ENCODE measurements around the gene ATP4A. TPM values are rescaled to one million over a fixed set of nuclear protein-coding genes. Genes with fewer than 3 reads are reported as not detected.

Gene ATP4A
- total RNA-seq (not detected), polyA plus RNA-seq (under 1 TPM in 1 of 2 donors, not detected in 1; 0.02 TPM)
- long read RNA-seq, donor 1: 0 reads
- long read RNA-seq, donor 2: 0 reads
- long read RNA-seq, donor 3: 0 reads

DNA sequence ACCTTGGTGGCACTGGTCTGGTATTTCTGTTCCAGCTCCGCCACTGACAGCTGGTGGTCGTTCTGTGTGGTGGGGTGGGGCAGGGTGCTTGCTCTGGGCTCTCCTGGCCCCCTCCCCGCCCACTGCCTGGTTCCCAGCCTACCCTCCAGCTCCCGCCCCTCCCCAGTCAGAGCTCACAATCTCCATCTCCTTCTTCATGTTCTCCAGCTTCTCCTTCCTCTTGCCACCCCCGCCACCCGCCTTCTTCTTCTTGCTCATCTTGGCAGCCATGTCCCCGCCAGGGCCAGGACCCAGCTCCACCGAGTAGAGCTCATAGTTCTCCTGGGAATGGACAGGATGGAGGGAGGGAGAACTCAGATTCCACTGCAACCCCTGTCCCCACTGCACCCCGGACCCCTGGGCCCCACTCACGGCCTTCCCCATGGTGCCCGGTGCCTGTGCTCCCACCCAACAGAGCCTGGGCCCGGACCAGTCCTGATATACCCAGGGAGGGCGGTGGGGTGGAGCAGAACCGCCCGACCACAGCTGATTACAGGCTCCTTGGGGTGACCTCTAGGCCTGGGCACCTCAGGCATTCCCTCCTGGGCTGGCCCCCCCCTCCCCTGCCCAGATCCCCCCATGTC, at the start of gene ATP4A:
TSS of gene ATP4A (minus strand) at position 452 of the 623 bp plus-strand sequence. CDS start at position 423, 29 bp downstream.
- no peaks in the 10 kb centered on the region for H3K9me3 ChIP-seq
- no peak within 1 kb of the TSS for H3K27ac ChIP-seq
- H3K4me1 ChIP-seq (ENCODE audit: insufficient read depth): no peaks in the 10 kb centered on the region
- TF ChIP-seq POLR2A (IDR thresholded peaks at IDR 0.05) (no peak), EP300 (IDR thresholded peaks at IDR 0.05) (no peak)
- TF ChIP-seq, protein P1, sequence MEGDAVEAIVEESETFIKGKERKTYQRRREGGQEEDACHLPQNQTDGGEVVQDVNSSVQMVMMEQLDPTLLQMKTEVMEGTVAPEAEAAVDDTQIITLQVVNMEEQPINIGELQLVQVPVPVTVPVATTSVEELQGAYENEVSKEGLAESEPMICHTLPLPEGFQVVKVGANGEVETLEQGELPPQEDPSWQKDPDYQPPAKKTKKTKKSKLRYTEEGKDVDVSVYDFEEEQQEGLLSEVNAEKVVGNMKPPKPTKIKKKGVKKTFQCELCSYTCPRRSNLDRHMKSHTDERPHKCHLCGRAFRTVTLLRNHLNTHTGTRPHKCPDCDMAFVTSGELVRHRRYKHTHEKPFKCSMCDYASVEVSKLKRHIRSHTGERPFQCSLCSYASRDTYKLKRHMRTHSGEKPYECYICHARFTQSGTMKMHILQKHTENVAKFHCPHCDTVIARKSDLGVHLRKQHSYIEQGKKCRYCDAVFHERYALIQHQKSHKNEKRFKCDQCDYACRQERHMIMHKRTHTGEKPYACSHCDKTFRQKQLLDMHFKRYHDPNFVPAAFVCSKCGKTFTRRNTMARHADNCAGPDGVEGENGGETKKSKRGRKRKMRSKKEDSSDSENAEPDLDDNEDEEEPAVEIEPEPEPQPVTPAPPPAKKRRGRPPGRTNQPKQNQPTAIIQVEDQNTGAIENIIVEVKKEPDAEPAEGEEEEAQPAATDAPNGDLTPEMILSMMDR (IDR thresholded peaks at IDR 0.05): no peak
- H3K36me3 ChIP-seq: no peaks in the 10 kb centered on the region
- WGBS, 3 donors: 72 to 74% (median 72%) methylated on average over 15 of the region's 15 CpGs
- no peak within 1 kb of the TSS for H3K4me3 ChIP-seq
- intact Hi-C loops (cut with DNase I): no loop called here
- H3K27me3 ChIP-seq: no peaks in the 10 kb centered on the region
- no peak for DNase-seq

DNA sequence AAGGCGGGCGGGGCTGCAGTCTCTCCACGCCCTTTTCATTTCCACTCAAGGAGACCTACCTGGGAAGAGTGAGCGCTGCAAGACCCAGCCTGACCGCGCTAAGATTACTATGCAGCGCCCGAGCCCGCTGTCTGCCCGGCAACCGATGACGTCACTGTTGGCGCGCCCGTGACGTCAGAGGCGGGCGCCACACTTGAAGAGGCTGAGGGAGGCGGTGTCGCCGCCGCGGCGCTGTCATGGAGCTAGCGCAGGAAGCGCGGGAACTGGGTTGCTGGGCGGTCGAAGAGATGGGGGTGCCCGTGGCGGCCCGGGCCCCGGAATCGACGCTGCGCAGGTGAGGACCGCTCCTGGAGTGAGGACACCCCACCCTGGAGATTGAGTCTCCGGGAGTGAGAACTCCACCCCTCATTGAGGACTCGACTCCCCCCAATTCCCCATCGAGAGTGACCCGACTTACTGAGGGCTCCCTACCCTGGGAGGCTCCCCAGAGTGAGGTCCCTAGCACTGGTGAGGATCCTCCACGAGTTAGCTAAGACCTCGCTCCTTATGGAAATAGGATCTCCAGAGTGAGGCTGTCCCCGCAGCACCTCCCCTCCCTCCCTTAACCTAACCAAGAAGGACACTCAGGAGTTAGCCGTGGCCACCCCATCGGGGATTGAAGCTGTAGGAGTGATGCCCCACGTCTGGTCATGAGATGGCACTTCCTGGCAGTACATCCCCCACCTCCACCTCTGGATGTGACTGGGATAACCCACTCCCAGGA, 49.3 kb upstream of the ATP4A start, which contains the start of gene HAUS5:
TSS of gene HAUS5 (plus strand) at position 177 of the 763 bp plus-strand sequence. CDS start at position 237, 60 bp downstream.
- Histone ChIP-seq H3K27ac (peak within 1 kb of the TSS; percentile 23 to 85), H3K9me3 (no peaks in the 10 kb centered on the region), H3K4me3 (peak within 1 kb of the TSS; percentile 77), H3K27me3 (no peaks in the 10 kb centered on the region), H3K36me3 (no peaks in the 10 kb centered on the region), H3K4me1 (ENCODE audit: insufficient read depth) (peaks cover 5% of the 10 kb centered on the region)
- peak; percentile 89 to 97 (median 95) for DNase-seq
- 0 to 1% (median 0%) methylated on average over 34 to 47 of the region's 47 CpGs for WGBS, 3 donors
- TF ChIP-seq POLR2A (IDR thresholded peaks at IDR 0.05) (peak; percentile 63), EP300 (IDR thresholded peaks at IDR 0.05) (no peak)
- TF ChIP-seq, protein P1 (IDR thresholded peaks at IDR 0.05): peak in 2 of 3 donors; percentile 46 to 55
- intact Hi-C loops (cut with DNase I): loop anchor here in 2 of 4 donors (10.0 kb wide), 2 partner anchors 68 to 348 kb away; partner anchors contain the start of genes TMEM147 (in 1 of the 2) and USF2 (in 1 of the 2)

DNA sequence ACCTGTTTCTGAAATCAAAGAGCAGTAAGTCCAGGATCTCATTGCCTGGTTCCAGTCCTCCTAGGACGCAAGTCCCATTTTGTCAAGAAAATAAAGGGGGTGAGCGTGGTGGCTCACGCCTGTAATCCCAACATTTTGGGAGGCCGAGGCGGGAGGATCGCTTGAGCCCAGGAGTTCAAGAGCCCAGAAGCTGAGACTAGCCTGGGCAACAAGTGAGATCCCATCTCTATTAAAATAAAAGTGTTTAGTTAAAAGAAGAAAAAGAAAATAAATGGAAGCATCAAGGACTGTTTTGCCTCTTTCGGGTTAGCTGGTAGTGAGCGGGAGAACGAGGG, 48.7 kb upstream of the ATP4A start:
- no peak for TF ChIP-seq EP300 (IDR thresholded peaks at IDR 0.05)
- TF ChIP-seq, protein P1 (IDR thresholded peaks at IDR 0.05): no peak
- no peak for TF ChIP-seq POLR2A (IDR thresholded peaks at IDR 0.05)
- no peak for DNase-seq
- H3K27ac ChIP-seq: peak overlapping the region in 1 of 2 donors; percentile 85
- H3K27me3 ChIP-seq: no peaks in the 10 kb centered on the region
- H3K9me3 ChIP-seq: no peaks in the 10 kb centered on the region
- H3K36me3 ChIP-seq: no peaks in the 10 kb centered on the region
- 25 to 31% (median 29%) methylated on average over 9 of the region's 9 CpGs for whole genome bisulfite sequencing, 3 donors
- peaks cover 5% of the 10 kb centered on the region for H3K4me1 ChIP-seq (ENCODE audit: insufficient read depth)
- intact Hi-C loops (cut with DNase I): loop anchor here in 2 of 4 donors (10.0 kb wide), 2 partner anchors 67 to 347 kb away; partner anchors contain the start of genes TMEM147 (in 1 of the 2) and USF2 (in 1 of the 2)
- peak overlapping the region; percentile 77 for H3K4me3 ChIP-seq

DNA sequence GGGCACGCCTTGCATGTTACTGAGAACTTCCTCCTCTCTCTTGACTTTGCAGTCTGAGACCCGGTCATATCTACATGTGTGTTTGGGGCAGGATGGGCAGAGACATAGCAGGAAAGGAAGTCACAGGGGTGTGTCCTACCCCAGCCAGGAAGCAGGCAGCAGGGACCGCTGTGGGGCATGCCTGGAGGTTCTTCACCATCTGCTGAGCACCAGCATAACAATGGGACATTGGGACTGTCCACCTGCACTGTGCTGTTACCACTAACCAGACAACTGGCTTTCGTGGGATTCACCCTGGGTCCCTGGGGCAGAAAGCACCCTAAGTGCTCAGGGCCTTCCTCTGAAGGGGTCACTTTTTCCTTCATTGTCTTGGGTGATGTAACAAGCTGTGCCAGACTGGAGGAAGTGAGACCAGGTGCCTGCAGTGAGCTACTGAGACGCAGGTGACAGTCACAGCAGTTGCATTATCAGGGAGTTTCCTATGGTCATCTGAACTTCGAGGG, 46.4 kb upstream of the ATP4A start:
- intact Hi-C loops (cut with DNase I): loop anchor here in 2 of 4 donors (10.0 kb wide), 2 partner anchors 65 to 345 kb away; partner anchors contain the start of genes TMEM147 (in 1 of the 2) and USF2 (in 1 of the 2)
- H3K27me3 ChIP-seq: no peaks in the 10 kb centered on the region
- no peak overlapping the region for H3K27ac ChIP-seq
- H3K4me3 ChIP-seq: no peak overlapping the region
- no peaks in the 10 kb centered on the region for H3K9me3 ChIP-seq
- no peak for DNase-seq
- peaks cover 5% of the 10 kb centered on the region for H3K4me1 ChIP-seq (ENCODE audit: insufficient read depth)
- no peaks in the 10 kb centered on the region for H3K36me3 ChIP-seq
- WGBS, 3 donors: 70 to 87% (median 72%) methylated on average over 6 of the region's 6 CpGs
- TF ChIP-seq POLR2A (IDR thresholded peaks at IDR 0.05) (no peak), EP300 (IDR thresholded peaks at IDR 0.05) (no peak)
- TF ChIP-seq, protein P1 (IDR thresholded peaks at IDR 0.05): no peak

All from ovary (tissue), 10 donors.